M059J (cell line): ENCODE measurements around the gene NSG1. TPM values are rescaled to one million over a fixed set of nuclear protein-coding genes. Genes with fewer than 3 reads are reported as not detected.
A peak's percentile ranks its signal among the peaks of the same experiment; 100 is the strongest.

Experiments used
- DNase-seq: peaks from one replicate; pipeline ENCODE4 v3.0.0-alpha.2; 2012; ENCODE audit warnings: low read depth
- total RNA-seq: library from RNA; depleted of rRNA; stranded (reverse); fragments of >200 nt; shearing (Covaris generic); gene quantifications from 2 replicates; pipeline ENCODE4 v1.2.3, GENCODE V29; 2014

NSG1 gene
- total RNA-seq, 1 experiment from 2014 or later = 0.20 TPM

GRCh38 chr4:4396628-4397440 lies 9.9 kb downstream of the NSG1 start:
- no peak for DNase-seq

GRCh38 chr4:4397441-4397819 lies 10.5 kb downstream of the NSG1 start:
- DNase-seq = no peak

- DNase-seq = no peak
These were observed 11.5 kb downstream of the NSG1 start for GRCh38 chr4:4398430-4398829.

GRCh38 chr4:4401036-4401435 lies 14.1 kb downstream of the NSG1 start:
- no peak for DNase-seq

GRCh38 chr4:4402966-4403365 lies 16.1 kb downstream of the NSG1 start:
- DNase-seq = peak; percentile 71

- DNase-seq = no peak
These were observed 18.6 kb downstream of the NSG1 start for GRCh38 chr4:4405358-4405962.

- no peak for DNase-seq
These were observed 19.8 kb downstream of the NSG1 start for GRCh38 chr4:4406455-4407298.

GRCh38 chr4:4407299-4408131 lies 20.6 kb downstream of the NSG1 start:
- DNase-seq = no peak

GRCh38 chr4:4408132-4408523 lies 21.2 kb downstream of the NSG1 start:
- no peak for DNase-seq

GRCh38 chr4:4408576-4409335 lies 21.9 kb downstream of the NSG1 start:
- DNase-seq = no peak

GRCh38 chr4:4409416-4410115 lies 22.7 kb downstream of the NSG1 start:
- DNase-seq = no peak

- DNase-seq = no peak
These were observed 23.4 kb downstream of the NSG1 start for GRCh38 chr4:4410271-4410670.

GRCh38 chr4:4411906-4412305 lies 25.0 kb downstream of the NSG1 start:
- DNase-seq = no peak

GRCh38 chr4:4412641-4413372 lies 25.9 kb downstream of the NSG1 start:
- DNase-seq = no peak

- DNase-seq = no peak
These were observed 26.4 kb downstream of the NSG1 start for GRCh38 chr4:4413373-4413725.

- DNase-seq = no peak
These were observed 26.9 kb downstream of the NSG1 start for GRCh38 chr4:4413806-4414205.

GRCh38 chr4:4415107-4415805 lies 28.4 kb downstream of the NSG1 start:
- DNase-seq = no peak

GRCh38 chr4:4415806-4416805 lies 29.2 kb downstream of the NSG1 start:
- no peak for DNase-seq
